IPS-NIHi7 (cell line): Measurements from ENCODE around the gene SLC15A1.

Experiments used
- DNase-seq: peaks from one replicate; pipeline ENCODE4 v3.0.0; 2012; ENCODE audit warnings: mixed read lengths; ENCODE audit errors: extremely low spot score

SLC15A1 gene

GRCh38 chr13:98693756-98694155 is 58.7 kb downstream of the SLC15A1 start:
- no peak for DNase-seq

DNA sequence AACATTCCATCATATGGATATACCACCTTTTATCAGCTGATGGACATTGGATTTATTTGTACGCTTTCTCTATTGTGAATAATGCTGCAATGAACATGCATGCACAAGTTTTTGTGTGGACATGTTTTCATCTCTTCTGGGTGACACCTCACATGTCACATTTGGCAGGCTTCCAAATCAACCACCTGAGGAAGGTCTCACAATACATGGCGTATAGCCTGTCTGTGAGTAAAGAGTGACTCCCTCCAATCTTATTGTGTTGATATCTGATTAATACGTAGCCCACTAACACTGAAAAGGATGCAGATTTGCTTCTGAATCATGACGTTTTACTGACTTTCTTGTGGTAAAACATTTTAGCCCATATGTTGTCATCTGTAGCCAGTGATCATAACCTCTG is 61.1 kb downstream of the SLC15A1 start:
- no peak for DNase-seq

DNA sequence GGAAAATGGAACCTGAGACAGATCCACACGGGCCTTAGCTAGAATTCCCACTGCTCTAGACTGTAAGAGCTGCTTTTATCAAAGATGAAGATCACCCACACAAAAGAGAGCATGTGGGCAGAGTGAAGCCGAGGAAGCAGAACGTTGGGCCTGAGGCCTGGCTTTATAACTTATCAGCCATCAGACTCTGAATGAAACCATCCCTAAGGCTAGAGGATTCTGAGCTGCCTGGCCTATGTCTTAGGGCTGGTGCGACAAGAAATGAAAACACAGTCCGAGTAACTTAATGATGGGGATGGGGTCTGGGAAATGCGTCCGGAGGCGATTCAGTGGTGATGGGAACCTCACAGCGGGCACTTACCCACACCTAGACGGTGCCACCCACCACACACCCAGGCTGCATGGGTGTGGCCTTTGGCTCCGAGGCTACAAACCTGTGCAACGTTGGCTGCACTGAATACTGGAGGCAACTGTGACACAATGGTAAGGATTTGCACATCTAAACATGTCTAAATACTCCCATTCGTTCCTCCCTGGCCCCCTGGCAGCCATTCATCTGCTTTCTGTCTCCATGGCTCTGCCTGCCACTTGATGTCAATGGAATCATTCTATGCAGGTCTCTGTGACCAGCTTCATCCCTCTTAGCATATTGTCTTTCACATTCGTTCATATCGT is 62.0 kb downstream of the SLC15A1 start:
- no peak for DNase-seq

GRCh38 chr13:98689347-98689968 is 63.0 kb downstream of the SLC15A1 start:
- DNase-seq: no peak

GRCh38 chr13:98688373-98688772 is 64.1 kb downstream of the SLC15A1 start:
- DNase-seq: no peak

DNA sequence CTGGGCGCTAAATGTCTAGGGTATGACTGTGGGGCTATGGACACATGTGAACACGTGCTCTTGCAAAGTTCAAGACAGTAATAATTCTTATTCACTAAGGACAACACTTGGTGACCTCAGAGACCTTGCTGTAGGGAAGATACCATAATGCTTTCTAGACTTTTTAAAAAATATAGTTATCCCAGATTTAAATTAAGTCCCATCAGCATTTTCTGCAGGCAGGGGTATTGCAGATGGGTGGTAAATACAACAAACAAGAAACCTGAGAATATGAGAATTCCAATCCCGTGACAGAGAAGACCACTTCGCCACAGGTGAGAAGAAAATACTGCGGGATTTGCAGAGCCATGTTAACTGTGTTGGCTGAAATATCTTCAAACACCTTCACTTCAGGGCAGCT is 65.2 kb downstream of the SLC15A1 start:
- no peak for DNase-seq

DNA sequence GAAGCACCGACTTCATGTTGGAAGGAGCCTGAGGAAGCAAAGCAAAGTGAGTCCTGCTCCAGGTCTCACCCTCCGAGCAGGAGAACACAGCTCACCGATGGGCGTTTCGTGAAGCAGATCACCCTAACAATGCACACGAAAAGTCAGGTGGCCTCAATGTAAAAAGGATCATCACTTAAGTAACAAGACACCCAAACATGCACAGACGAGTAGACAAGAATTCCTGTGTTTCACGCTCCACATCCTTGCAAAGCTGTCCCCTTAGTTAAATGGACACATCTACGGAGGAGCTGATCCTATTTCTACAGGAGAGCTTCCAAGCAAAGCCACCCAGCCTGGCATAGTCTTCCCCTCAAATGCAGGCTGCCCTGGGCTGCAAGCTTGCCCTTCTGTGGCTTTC is 66.2 kb downstream of the SLC15A1 start:
- DNase-seq: no peak

DNA sequence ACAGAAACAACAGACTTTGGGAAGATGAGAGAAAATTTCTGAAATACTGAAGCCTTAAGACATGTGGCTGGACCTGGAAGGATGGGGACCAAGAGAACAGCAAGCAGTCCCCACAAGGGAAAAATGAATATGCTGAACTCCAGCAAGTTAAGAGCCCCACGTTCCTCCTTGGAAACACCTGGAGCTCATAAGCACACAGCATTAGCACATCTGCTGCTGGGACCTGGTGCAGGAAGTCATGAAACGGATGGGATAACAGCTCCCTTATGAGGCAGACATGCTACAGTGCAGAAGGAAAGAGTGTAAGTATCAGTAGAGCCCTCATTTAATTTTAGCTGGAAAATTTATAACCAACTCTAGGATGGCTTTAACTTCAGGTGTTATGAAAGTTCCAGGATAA is 67.3 kb downstream of the SLC15A1 start:
- no peak for DNase-seq

- no peak for DNase-seq
Observed at GRCh38 chr13:98681049-98681448, 71.4 kb downstream of the SLC15A1 start.

- DNase-seq: no peak
Observed at GRCh38 chr13:98678741-98679140, 73.7 kb downstream of the SLC15A1 start.

- no peak for DNase-seq
Observed at GRCh38 chr13:98677398-98677797, 75.1 kb downstream of the SLC15A1 start.

- no peak for DNase-seq
Observed at GRCh38 chr13:98676239-98676638, 76.2 kb downstream of the SLC15A1 start.

DNA sequence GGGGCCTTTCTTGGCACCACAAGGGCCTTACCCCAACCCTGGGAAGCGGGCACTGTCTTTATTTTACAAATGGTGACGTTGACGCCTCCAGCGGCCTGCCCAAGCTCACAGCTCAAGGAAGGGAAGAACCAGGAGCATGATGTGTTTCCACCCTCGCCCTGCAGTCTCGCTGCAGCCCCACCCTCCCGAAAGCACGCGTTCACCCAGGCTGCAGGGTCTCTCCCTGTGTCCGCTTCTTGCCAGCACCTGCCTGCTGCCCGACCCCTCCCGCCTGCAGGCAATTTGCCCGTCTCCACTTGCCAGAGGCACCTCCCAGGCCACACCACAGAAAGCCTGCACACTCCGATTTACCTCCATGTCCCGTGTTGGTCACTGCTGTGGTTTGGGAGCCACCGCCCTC is 76.6 kb downstream of the SLC15A1 start:
- no peak for DNase-seq

GRCh38 chr13:98675066-98675465 is 77.4 kb downstream of the SLC15A1 start:
- DNase-seq: no peak

DNA sequence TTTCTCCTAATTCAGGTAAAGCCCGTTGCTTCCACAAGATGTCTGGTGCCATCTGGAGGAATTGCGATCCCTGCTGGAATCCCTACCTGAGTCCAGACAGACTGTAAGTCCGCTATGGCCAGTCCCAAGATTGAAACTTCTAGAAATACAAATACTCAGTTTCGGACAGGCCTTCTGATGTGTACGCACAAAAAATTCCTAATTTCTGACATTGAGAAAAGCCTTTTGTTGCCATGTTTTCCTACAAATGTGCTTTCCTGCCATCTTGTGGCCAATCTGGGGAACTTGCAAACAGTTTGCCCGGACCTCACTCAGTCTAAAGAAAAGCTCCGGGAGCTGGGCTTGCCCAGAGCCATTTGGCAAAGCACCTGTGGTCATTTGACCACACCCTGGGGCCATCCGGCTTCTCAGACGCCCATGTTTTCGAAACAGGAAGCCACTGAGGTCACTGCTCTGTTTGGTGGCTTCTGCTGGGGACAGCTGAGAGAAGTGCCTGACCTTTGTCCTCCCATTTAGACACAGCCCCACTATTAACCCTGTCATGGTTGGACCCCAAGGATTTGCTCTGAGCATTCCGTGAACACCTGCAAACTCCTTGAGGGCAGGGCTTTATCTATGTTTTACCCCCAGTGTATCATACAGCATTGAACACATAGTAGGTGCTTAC is 79.4 kb downstream of the SLC15A1 start:
- peak; percentile 86 for DNase-seq

- no peak for DNase-seq
Observed at GRCh38 chr13:98668155-98668554, 84.3 kb downstream of the SLC15A1 start.

DNA sequence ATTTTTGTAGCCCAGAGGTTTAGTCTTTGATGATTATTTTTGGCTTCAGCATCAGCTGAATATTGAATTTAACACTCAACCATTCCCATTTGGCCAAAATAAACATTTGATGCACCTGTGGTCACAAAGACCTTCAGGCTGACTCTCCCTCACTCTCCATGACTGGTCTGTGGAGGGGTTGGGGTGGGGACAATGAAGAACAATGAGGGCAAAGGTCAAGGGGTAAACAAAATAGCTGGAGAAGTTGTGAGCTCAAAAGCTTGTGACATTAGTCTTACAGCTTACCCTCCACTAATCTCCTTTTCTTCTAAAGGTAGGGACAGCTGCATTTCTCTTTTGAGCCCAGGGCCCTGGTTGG is 86.9 kb downstream of the SLC15A1 start:
- no peak for DNase-seq

GRCh38 chr13:98664924-98665637 is 87.4 kb downstream of the SLC15A1 start:
- DNase-seq: no peak

GRCh38 chr13:98664510-98664909 is 88.0 kb downstream of the SLC15A1 start:
- DNase-seq: no peak

- DNase-seq: no peak
Observed at GRCh38 chr13:98664047-98664446, 88.4 kb downstream of the SLC15A1 start.

DNA sequence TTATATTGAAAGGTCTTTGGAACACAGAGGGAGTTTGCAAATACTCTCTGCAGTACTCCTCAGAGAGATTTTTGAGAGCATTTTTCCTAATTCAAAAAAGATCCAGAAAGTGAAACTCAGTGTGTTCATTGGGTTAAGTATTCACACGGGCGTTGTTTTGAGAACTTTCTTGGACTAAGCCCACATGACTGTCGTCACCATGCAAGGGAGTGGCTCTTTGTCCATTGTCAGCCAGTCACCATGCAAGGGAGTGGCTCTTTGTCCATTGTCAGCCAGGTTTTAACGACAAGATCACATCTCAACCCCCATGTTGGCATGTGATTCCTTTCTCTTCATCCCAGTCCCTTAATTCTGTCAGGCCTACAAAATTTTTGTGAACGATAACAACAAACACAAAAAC is 94.3 kb downstream of the SLC15A1 start:
- DNase-seq: no peak

DNA sequence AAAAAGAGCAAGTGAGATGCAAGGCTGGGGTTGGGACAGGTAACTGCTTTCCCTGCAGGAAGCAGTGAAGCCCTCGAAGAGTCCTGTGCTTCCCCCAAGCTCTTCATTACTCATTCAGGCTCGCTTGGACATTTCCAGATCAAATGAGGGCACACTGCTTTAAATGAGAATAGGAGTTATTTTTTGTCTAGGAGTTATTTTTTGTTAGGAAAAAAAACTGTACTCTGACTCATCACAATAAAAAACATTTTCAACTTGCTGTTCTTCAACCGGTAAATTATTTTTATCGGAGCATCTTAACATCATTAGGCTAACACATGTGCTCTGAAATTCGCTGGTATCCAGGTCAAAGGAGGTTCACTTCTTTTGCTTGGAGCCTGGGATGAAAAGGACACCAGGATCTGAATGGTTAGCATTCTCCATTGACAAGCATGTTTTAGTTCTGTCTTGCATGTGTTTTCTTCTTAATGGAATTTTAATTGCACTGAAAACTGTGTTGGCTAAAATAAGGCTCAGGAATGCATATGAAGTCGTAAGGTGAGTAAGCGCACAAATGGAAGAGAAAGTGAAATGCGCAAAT is 94.9 kb downstream of the SLC15A1 start:
- DNase-seq: no peak
